HUES64 (cell line): ENCODE measurements around the gene MYO10. TPM values are rescaled to one million over a fixed set of nuclear protein-coding genes. Genes with fewer than 3 reads are reported as not detected.
A peak's percentile ranks its signal among the peaks of the same experiment; 100 is the strongest.
"Not testable (repeated sequence)": the region's sequence is repeated elsewhere in the genome, so short reads cannot be mapped to it uniquely, and the experiment has no call there.

Source experiments
- H3K27ac ChIP-seq: 2 replicates; pipeline ENCODE4 v1.7.0; 2013; ENCODE audit warnings: low read depth, low read length, inconsistent platforms
- H3K27me3 ChIP-seq: 2 replicates; pipeline ENCODE4 v1.6.1; 2013; ENCODE audit warnings: mild to moderate bottlenecking, low read length; ENCODE audit not compliant: insufficient read depth
- H3K36me3 ChIP-seq: 2 replicates; pipeline ENCODE4 v1.6.1; 2013; ENCODE audit warnings: mild to moderate bottlenecking, low read length; ENCODE audit not compliant: insufficient read depth
- H3K4me1 ChIP-seq: 2 replicates; pipeline ENCODE4 v1.6.1; 2013; ENCODE audit warnings: mild to moderate bottlenecking, low read length, moderate library complexity; ENCODE audit not compliant: insufficient read depth
- H3K4me3 ChIP-seq: 2 replicates; pipeline ENCODE4 v1.5.1; 2013; ENCODE audit warnings: mild to moderate bottlenecking, low read length, moderate library complexity
- H3K9ac ChIP-seq: 2 replicates; pipeline ENCODE4 v1.6.1; 2013; ENCODE audit warnings: mild to moderate bottlenecking, low read depth, low read length
- H3K9me3 ChIP-seq: 2 replicates; pipeline ENCODE4 v1.6.1; 2013; ENCODE audit warnings: low read depth, low read length; ENCODE audit not compliant: insufficient read depth
- WGBS: fragments of 150-250, 120-280 bp; methylation state at CpG from one replicate; pipeline ENCODE4 v1.1.7; 2013; ENCODE audit warnings: missing lambda C conversion rate; 5-methylcytosine and 5-hydroxymethylcytosine counted together
- polyA plus RNA-seq, 2 experiments: library from polyadenylated mRNA; stranded (reverse); fragments of 50-300 nt; gene quantifications; one replicate each; pipeline ENCODE4 v1.2.3, GENCODE V29; 2013

Gene MYO10
- 53.7 TPM for polyA plus RNA-seq (2013, experiment 1 of 2)
- 53.4 TPM for polyA plus RNA-seq (2013, experiment 2 of 2)

DNA sequence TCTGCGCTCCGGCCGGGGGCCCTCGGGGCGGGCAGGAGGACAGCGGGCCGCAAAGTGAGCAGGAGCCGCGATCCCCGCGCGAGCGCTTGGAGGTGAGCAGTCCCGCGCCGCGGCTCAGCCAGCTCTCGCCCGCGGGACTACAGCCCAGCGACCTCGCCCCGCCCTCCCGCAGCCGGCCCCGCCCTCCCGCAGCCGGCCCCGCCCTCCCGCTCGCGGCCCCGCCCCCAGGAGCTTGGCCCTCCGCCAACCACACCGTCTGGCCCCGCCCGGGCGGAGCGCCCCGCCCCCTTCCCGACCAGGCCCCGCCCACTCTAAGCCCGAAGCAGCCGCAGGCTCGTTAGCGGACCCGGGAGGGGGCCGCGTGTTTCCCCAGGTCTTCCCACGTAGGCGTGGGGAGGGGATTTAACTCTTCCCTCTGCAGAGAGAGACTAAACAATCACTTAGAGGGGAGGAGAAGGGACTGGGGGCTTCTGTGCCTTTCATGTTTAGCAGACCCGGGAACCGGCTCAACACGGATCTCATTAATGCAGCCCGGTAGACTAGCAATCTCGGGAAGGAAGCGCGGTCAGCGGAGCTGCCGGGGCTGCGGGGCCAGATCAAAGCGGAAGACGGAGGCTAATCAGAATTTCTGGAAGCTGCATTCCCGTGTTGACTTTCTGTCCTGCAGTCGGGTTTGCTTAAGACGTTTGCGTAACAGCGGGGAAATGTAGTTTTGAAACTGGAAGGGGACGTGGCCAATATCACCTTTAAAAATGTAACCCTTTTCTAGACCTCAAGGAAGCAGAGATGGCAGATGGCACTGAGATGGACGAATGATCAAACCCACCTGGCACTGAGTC is at the start of gene MYO10:
TSS of gene MYO10 (minus strand) at position 139 of the 839 bp plus-strand sequence. CDS start 480 bp downstream, outside the sequence.
- H3K4me1 ChIP-seq: peaks cover 42% of the 10 kb centered on the region
- peak within 1 kb of the TSS; percentile 80 for H3K9ac ChIP-seq
- H3K27ac ChIP-seq: peak within 1 kb of the TSS; percentile 61
- under 1% methylated on average over 67 of the region's 70 CpGs for WGBS
- H3K9me3 ChIP-seq: no peaks in the 10 kb centered on the region
- peak within 1 kb of the TSS; percentile 96 for H3K4me3 ChIP-seq
- peaks cover 46% of the 10 kb centered on the region for H3K27me3 ChIP-seq
- H3K36me3 ChIP-seq: no peaks in the 10 kb centered on the region

DNA sequence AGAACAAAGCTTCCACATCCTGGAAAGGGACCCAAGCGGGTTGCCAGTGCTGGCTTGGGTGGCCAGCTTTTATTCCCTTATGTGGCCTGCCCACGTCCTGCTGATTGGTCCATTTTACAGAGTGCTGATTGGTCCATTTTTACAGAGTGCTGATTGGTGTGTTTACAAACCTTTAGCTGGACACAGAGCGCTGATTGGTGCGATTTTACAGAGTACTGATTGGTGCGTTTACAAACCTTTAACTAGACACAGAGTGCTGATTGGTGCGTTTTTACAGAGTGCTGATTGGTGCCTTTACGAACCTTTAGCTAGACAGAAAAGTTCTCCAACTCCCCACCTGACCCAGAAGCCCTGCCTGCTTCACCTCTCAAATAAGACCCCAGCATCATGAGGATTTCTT is 49.2 kb upstream of the MYO10 start:
- H3K9ac ChIP-seq, H3K4me1 ChIP-seq, H3K27ac ChIP-seq, H3K36me3 ChIP-seq, H3K27me3 ChIP-seq, H3K9me3 ChIP-seq, H3K4me3 ChIP-seq: not testable (repeated sequence)
- 93% methylated on average over 7 of the region's 7 CpGs for WGBS

DNA sequence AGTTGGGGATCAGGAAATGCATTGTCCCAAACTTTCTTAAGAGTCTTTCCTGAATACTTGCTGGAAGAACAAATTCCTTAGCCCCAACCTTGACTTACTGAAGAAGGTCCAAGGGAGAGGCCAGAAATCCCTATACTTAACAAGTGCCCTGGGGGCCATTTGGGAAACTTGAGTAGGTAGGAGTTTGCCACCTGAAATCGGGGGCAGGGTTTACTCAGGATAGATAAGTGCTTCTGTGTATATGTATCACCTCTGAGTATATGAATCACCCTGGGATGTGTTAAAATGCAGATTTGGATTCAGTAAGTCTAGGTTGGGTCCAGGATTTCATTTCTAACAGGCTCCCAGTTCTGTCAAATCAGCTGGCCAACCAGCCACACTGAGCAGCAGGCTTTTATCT is 47.9 kb upstream of the MYO10 start:
- WGBS: 91% methylated on average over 1 of the region's 1 CpG
- no peaks in the 10 kb centered on the region; the same call in 1 of the 2 replicates for H3K27me3 ChIP-seq
- H3K36me3 ChIP-seq: no peaks in the 10 kb centered on the region
- no peak overlapping the region for H3K9ac ChIP-seq
- H3K27ac ChIP-seq: no peak overlapping the region
- H3K4me3 ChIP-seq: no peak overlapping the region
- no peaks in the 10 kb centered on the region for H3K4me1 ChIP-seq
- H3K9me3 ChIP-seq: no peaks in the 10 kb centered on the region

DNA sequence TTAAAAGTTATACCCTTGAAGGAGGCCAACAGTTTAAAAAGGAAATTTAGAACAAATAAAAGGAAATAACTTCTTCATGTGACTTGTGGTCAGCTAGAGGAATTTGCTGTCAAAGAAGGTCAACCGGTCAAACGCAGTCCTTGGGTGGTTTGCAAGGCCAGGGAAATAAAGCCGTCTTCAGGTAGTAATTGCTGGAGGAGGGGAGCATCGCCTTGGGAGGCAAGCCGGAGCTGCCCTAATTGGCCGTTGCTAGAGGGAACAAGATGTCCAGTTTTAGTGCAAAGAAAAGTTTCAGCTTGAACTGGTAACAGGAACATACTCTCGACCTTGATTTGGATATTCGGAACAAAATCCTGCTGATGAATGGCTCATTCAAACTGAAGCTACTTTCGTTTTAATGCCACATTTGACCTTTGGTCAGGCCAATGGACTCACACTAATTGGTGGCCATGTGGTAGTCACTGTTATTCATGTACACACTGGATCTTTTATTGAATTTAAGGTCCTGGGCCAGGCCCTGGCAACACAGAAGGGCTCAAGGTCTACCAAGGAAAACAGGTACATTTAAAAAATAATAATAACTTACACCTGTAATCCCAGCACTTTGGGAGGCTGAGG is 47.0 kb upstream of the MYO10 start:
- H3K27ac ChIP-seq: no peak overlapping the region
- no peak overlapping the region for H3K9ac ChIP-seq
- no peaks in the 10 kb centered on the region for H3K36me3 ChIP-seq
- no peak overlapping the region for H3K4me3 ChIP-seq
- no peaks in the 10 kb centered on the region for H3K4me1 ChIP-seq
- H3K27me3 ChIP-seq: no peaks in the 10 kb centered on the region
- no peaks in the 10 kb centered on the region for H3K9me3 ChIP-seq
- 91% methylated on average over 9 of the region's 9 CpGs for WGBS

DNA sequence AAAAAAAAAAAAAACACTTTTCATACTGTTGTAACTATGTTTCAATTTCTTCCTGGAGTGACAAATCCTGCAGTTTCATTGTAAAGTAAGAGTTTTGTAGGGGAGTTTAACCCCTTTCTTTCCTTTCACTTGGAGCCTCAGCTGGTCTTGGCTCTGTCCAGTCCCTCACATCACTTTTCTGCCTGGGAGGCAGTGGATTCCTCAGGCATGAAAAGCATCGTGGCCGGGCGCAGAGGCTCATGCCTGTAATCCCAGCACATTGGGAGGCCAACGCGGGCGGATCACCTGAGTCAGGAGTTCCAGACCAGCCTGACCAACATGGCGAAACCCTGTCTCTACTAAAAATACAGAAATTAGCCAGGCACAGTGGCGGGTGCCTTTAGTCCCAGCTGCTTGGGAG is 45.6 kb upstream of the MYO10 start:
- Histone ChIP-seq H3K9me3 (no peaks in the 10 kb centered on the region), H3K27me3 (no peaks in the 10 kb centered on the region), H3K4me3 (no peak overlapping the region), H3K4me1 (no peaks in the 10 kb centered on the region), H3K36me3 (no peaks in the 10 kb centered on the region), H3K9ac (no peak overlapping the region), H3K27ac (no peak overlapping the region)
- 94% methylated on average over 8 of the region's 8 CpGs for WGBS

DNA sequence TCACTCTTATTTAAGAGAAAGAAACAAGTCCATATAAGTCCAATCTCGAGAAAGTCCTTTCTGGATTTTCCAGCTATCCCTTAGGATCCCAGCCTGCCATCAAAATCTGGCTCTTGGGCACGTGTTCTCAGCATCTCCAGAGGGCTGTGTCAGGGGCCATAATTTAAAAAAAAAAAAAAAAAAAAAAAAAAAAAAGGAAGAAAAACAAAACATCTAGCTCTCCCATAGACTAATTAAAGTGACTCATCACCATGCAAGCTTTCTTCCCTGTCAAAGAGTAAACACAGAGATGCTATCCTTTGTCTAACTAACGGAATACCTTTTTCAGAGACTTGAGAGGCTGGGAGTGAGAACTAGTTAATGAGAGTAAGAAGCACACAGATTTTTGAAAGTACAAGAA is 44.9 kb upstream of the MYO10 start:
- H3K27me3 ChIP-seq: no peaks in the 10 kb centered on the region
- 77% methylated on average over 3 of the region's 3 CpGs for WGBS
- H3K4me1 ChIP-seq: no peaks in the 10 kb centered on the region
- H3K9me3 ChIP-seq: no peaks in the 10 kb centered on the region
- H3K4me3 ChIP-seq: no peak overlapping the region
- H3K27ac ChIP-seq: no peak overlapping the region
- no peak overlapping the region for H3K9ac ChIP-seq
- no peaks in the 10 kb centered on the region for H3K36me3 ChIP-seq

DNA sequence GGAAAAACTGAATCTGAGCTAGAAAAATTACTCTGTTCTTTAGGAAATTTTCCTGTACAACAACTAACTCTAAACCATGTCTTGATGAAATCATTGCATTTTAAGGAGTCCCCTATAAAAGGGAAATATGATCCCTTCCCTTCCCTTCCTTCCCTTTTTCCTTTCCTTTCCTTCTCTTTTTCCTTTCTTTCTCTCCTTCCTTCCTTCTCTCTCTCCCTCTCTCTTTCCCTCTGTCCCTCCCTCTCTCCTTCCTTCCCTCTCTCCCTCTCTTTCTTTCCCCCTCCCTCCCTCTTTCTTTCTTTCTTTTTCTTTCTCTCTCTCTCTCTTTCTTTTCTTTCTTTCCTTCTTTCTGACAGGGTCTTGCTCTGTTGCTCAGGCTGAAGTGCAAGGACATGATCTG is 42.2 kb upstream of the MYO10 start:
- Histone ChIP-seq H3K9ac (no peak overlapping the region), H3K27me3 (no peaks in the 10 kb centered on the region), H3K36me3 (no peaks in the 10 kb centered on the region)

DNA sequence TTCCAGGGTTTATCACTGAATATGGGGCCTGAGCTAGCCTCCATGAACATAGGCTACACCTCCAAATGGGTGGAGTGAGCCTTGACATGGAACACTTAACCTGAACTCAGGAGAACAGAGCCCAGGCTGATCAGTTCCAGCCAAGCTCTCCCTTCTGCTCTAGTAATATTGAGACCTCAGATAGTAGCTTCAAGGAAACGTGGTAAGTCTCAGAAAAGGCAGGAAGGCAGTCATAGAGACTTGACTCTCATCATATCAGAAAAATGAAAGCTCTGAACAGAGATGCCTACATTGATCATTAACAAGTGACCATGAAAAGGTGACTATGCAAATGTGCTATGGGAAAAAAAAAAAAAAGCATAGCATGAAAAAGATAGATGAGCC is 40.5 kb upstream of the MYO10 start:
- no peaks in the 10 kb centered on the region for H3K27me3 ChIP-seq
- H3K9me3 ChIP-seq: no peaks in the 10 kb centered on the region
- H3K27ac ChIP-seq: no peak overlapping the region
- H3K36me3 ChIP-seq: no peaks in the 10 kb centered on the region
- H3K4me3 ChIP-seq: no peak overlapping the region
- H3K4me1 ChIP-seq: no peaks in the 10 kb centered on the region
- no peak overlapping the region for H3K9ac ChIP-seq
- WGBS: 88% methylated on average over 1 of the region's 1 CpG

More for the DNA sequence above, 42.2 kb upstream of the MYO10 start:
- Histone ChIP-seq H3K9me3 (no peaks in the 10 kb centered on the region), H3K4me3 (no peak overlapping the region), H3K4me1 (no peaks in the 10 kb centered on the region), H3K27ac (no peak overlapping the region)

DNA sequence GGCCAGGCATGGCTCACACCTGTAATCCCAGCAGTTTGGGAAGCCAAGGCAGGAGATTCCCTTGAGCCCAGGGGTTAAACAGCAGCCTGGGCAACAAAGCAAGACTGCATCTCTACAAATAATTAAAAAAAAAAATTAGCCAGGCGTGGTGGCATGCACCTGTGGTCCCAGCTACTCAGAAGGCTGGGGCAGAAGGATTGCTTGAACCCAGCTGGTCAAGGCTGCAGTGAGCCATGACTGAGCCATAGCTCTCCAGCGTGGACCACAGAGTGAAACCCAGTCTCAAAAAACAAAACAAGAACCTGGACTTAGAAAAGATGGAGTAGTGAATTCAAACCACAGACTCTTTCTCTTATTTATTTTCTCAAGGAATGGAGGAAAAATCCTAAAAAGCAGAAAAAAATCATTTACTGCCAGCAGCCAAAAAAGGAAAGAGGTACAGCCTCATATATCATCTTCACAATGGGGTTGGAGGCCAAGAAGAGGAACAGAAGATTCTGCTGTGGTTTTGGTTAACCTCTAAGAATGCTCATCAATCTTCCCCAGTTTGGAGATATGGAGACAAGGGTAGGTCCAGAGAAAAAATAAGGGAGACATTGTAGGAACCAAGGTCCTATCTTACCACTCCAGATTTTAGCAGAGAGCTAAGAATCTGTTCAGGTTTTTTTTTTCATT is 40.0 kb upstream of the MYO10 start:
- no peaks in the 10 kb centered on the region for H3K36me3 ChIP-seq
- H3K4me3 ChIP-seq: no peak overlapping the region
- H3K4me1 ChIP-seq: no peaks in the 10 kb centered on the region
- no peak overlapping the region for H3K9ac ChIP-seq
- WGBS: 96% methylated on average over 2 of the region's 2 CpGs
- no peaks in the 10 kb centered on the region for H3K9me3 ChIP-seq
- no peak overlapping the region for H3K27ac ChIP-seq
- no peaks in the 10 kb centered on the region for H3K27me3 ChIP-seq

DNA sequence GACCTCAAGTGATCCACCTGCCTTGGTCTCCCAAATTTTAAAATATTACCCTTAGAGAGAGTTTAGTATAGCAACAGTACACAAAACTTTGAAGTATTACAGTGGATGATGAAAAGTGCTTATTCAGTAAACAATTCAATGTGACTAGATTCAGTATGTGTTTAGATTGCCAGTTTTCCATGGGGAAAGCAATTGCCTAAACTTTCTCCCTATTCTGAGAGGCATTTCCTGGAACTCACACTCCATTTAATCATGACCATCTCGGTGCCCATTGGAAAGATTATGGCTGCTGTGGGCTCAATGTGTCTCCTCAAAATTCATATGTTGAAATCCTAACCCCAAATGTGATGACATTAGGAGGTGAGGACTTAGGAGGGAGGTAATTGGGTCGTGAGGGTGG is 38.9 kb upstream of the MYO10 start:
- 82% methylated on average over 1 of the region's 2 CpGs for WGBS
- no peak overlapping the region for H3K9ac ChIP-seq

DNA sequence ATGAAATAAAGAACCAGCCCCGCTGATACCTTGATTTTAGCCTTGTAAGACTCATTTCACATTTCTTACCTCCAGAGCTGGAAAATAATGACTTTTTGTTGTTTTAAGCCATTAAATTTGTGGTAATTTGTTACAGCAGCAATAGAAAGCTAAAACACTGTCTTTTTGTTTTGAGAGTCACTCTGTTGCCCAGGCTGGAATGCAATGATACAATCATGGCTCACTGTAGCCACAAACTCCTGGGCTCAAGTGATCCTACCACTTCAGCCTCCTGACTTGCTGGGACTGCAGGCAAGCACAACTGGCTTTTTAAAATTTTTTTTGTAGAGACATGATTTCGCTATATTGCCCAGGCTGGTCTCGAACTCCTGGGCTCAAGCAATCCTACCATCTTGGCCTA is 34.7 kb upstream of the MYO10 start:
- H3K4me3 ChIP-seq: no peak overlapping the region
- H3K9ac ChIP-seq: no peak overlapping the region
- no peaks in the 10 kb centered on the region for H3K4me1 ChIP-seq
- H3K9me3 ChIP-seq: no peaks in the 10 kb centered on the region
- 98% methylated on average over 2 of the region's 3 CpGs for WGBS
- no peaks in the 10 kb centered on the region for H3K36me3 ChIP-seq
- no peaks in the 10 kb centered on the region for H3K27me3 ChIP-seq
- no peak overlapping the region for H3K27ac ChIP-seq

More for the DNA sequence above, 38.9 kb upstream of the MYO10 start:
- Histone ChIP-seq H3K9me3 (no peaks in the 10 kb centered on the region), H3K27ac (no peak overlapping the region), H3K36me3 (no peaks in the 10 kb centered on the region), H3K4me1 (no peaks in the 10 kb centered on the region), H3K27me3 (no peaks in the 10 kb centered on the region), H3K4me3 (no peak overlapping the region)
